COLO829 (cell line): ENCODE measurements around the gene ORC1.

Source experiments
- DNase-seq: peaks from one replicate; pipeline ENCODE4 v3.0.0; 2012; ENCODE audit warnings: low spot score

Gene ORC1

GRCh38 chr1:52341655-52342260 lies 62.5 kb downstream of the ORC1 start:
- no peak for DNase-seq

GRCh38 chr1:52337439-52337838 lies 66.8 kb downstream of the ORC1 start:
- DNase-seq, result no peak

DNA sequence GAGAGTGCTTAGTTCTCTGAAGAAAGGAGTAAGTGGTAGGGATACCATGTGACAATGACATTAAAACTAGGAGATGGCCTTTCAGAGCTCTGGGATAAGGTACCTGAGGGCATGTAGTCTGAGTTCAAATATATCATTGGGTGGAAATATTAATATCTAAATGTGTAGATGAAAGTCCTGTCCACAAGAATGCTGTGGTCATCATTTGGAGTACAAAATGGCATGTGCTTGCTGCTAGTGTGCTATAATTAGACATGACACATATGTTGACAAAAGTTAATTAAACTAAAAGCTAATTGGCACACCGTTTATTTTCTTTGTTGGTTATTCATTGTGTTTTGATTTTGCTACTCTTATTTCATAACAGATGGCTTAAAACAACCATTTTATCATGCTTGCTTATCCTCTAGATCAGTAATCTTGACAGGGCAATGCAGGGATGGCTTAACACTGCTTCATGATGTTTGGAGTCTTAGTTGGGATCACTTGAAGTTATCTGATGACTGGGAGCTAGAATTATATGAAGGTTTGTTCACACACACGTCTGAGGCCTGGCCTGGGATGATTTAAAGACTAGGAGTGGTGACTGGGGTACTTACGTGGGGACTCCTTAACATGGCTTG lies 69.2 kb downstream of the ORC1 start:
- no peak for DNase-seq

GRCh38 chr1:52332411-52332810 lies 71.8 kb downstream of the ORC1 start:
- DNase-seq, result no peak

GRCh38 chr1:52328615-52329014 lies 75.6 kb downstream of the ORC1 start:
- DNase-seq, result no peak

- no peak for DNase-seq
Measured at GRCh38 chr1:52325786-52326185, 78.4 kb downstream of the ORC1 start.

GRCh38 chr1:52323731-52324130 lies 80.5 kb downstream of the ORC1 start:
- no peak for DNase-seq
